HG03521 (cell line): ENCODE results near the gene ITPKC.

Source experiments
- ATAC-seq: cut with Tn5 transposase; IDR thresholded peaks from one replicate; pipeline ENCODE4 v1.9.1; 2021; ENCODE audit warnings: mild to moderate bottlenecking, moderate library complexity; ENCODE audit not compliant: unreplicated experiment

The ITPKC gene

DNA sequence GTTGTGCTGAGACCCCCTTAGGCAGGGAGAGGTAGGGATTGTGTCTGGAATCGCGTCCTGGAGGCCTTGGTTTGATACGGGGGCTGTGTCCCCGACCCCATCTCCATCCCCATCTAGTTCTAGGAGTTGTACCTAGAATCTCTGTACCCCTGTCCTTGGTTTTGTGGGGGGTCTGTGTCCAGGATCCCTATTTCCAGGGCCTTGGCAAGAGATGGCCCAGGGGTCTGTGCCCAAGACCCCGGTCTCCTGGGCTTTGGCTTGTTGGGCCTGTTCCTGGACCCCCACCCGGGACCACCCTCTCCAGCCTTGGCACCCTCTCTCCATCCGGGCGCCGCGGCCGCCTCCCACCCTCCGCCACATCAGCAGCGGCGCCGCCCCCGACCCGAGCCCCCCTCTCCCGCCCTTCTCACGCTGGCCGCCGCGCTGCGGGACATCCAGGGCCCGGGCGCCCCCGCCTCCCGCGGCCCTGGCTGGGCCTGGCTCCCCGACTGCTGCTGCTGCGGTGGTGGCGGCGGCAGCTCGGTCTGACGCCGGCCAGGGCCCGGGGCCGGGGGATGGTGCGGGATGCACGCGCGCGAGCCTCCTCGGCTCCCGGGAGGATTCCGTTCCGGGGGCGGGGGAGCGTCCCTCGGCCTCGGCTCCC lies 26.7 kb upstream of the ITPKC start, which contains the start of gene NUMBL:
TSS of gene NUMBL (minus strand) at position 602 of the 643 bp plus-strand sequence. CDS start at position 434, 168 bp downstream.
- ATAC-seq: peak; percentile 14

DNA sequence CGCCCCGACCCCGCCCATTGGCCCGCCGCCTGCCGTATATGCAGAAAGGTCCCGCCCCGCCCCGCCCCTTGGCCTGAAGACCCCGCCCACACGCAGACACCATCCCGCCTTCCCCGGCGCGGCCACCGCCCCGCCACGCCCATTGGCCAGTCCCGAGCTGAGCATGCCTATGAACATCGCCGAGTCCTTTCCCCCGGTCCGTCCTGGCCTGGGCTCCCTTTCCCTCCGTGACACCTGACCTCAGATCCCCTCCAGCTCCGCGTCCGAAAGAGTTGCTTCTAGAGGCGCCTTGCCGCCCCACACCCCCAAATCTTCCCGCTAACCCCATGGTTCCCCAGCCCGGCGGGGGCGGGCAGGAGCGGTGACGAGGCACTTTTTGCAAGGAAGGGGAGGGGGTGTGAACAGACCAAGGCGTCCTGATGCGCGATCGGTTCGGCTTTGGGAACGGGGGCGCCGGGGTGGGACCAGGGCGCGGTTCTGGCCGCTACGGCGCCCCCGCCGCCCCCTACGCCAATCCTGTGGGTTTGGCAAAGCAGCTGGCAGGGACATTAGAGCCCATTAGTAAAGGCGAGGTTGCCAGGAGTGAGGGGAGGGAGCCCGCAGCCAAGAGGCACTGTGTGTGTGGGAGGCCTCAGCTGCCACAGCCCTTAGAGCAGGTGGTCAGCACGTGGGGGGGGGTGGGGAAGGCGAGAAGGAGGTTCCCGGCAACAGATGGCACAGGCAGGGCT lies 26.1 kb upstream of the ITPKC start:
- ATAC-seq: peak; percentile 57

DNA sequence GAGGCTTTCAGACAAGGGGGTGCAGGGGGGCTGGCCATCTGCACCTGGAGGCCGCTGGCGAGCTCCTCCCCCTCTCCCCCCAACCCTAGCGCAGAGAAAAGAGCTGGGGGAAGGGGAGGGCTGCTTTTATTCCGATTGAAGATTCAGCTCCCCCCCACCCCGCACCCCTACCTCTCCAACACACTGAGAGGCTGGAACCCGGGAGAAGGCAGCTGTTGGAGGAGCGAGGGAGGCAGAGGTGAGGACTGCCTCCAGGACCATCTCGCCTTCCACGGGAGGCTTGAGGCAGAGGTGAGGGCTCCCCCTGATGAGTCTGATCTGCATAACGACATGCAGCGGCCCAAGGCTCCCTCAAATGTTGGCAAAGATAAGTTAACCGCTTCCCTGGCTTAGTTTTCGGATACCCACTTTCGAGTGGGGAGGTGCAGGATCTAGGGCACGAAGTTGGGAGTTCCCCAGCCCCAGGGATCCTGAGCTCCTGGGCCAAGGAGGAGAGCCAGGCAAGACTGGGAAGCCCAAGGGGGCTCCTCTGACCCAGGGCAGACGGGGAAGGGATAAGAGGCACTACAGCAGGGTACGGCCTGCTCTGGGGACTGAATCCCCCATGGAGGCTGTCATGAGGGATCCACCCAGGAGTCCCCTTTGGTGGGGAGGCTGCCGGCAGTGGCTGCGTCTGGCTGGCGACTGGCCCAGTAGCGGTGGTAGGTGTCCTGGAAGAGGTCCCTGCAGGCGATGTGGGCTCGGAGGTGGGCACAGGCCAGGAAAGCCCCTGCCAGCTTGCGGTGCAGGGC lies 25.3 kb upstream of the ITPKC start:
- ATAC-seq: no peak

DNA sequence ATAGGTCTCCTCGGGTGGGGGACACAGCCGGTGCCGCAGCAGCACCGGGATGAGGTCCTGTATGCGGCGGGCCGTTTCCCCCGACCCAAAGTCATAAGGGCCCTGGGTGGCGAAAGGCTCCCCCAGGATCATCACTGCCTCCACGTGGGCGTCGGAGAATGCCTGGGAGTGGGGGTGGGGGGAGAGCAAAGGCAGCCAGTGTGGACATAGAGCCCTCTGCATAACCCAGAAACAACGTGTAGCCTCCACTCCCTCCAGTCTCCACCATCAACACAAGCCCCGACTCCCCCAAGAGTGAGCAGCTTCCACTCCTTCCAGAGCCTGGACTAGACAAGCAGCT lies 24.7 kb upstream of the ITPKC start:
- ATAC-seq: no peak

DNA sequence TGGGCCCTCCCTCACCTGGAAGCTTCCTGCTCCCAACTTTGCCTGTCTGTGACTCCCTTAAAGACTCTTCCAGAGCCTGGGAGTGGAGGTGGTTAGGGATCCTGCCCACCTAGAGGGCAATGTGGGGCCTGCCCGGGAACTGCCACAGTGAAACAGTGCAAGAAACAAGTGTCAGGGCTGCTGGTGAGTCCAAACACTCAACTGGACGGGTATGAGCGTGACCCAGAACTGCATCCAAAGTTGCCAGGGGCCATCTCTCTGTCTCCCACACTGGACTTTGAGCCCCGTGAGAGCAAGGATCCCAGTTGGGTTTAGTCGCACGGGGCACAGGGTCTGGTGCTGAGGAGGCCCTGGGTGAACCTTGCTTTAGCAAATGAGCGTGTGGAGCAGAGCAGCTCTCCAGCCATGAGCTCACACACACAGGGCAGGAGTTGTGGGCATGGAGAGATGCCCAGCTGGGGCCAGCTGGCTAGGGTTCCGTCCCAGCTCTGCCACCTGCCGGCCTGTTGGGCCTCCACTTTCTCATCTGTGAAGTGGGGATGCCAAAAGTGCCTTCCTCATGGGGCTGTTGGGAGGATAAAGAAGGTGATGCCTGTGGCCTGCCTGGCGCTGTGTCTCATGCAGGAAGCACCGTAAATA lies 23.6 kb upstream of the ITPKC start:
- ATAC-seq: no peak

DNA sequence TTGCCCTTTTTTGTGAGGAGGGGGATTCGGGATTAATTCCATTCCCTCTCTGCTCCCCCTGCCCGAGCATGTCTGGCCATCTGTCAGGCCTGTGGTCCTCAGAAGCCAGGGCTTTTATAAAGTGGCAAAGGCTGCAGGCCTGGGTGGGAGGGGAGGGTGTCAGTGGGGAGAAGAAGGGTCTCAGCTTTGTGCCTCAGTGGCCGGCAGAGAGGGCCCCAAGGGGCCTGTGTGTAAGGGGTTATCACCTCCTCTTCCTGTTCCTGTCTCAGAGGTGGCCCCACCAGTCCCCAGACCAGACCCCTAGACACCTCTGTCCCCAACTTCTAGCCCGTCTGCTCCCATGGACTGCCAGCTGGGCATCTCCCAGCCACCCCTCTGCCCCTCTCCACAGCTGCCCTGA lies 23.0 kb upstream of the ITPKC start:
- ATAC-seq: no peak

DNA sequence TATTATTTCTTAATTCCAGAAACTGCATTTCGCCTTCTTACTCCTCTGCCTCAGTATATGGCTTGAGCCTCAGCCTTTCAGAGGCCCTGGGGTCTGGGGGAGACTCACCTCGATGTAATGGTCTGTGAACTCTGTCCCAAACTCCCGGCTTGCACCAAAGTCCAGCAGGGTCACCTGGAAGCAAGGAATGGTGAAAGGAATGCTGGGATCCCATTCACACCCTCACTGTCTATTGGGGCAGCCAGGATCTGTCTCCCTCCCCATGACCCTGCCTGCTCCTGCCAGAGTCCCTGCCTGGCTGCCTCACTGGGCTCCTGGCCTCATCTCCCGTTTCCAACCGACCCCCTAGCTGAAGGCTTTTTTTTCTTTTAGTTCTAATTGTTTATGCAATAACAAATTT lies 21.0 kb upstream of the ITPKC start:
- no peak for ATAC-seq

DNA sequence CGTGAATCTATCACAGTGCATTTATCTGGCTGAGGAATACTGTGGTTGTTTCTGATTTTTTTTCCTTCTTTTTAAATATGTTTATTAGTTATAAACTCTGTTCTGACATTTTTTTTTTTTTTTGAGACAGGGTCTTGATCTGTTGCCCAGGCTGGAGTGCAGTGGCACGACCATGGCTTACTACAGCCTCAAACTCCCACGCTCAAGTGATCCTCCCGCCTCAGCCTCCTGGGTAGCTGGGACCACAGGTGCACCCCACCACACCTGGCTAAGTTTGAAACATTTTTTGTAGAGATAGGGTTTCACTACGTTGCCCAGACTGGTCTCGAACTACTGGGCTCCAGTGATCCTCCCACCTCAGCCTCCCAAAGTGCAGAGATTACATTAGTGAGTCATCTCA lies 19.9 kb upstream of the ITPKC start:
- no peak for ATAC-seq

DNA sequence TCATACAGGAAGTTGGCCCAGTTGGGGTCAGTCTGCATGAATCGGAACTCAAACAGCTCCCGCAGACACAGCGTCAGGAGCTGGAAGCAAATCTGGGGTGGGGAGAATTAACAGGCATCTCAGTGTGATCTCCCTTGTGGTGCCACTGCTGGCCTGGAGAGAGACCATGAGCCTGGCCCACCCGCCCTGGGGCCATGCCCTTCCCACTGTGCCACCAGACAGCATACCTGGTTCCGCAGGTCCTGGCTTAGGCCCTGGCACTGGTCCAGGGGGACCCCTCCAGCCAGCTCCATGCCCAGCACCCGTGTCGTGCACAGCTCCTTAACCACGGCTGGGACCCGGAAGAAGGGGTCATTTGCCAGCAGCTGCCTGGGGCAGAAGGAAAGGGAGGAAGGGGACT lies 16.8 kb upstream of the ITPKC start:
- ATAC-seq: no peak

DNA sequence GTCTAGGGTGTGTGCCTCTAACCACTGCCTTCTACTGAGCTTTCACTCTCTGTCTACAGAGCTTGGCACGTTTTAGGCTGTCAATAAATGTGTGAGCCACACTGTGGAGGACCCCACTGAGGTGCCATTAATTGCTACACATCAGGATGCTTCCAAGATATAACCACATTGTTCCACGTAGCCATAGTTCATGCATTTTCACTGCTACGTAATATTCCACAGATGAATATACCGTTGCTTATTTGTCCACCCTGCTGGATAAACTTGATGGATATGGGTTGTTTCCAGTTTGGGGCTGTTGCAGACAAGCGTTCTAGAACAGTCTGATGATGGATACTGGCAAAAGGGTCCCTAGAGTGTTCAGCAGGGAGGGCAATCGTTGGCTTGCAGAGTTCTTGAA lies 15.2 kb upstream of the ITPKC start:
- ATAC-seq: no peak

DNA sequence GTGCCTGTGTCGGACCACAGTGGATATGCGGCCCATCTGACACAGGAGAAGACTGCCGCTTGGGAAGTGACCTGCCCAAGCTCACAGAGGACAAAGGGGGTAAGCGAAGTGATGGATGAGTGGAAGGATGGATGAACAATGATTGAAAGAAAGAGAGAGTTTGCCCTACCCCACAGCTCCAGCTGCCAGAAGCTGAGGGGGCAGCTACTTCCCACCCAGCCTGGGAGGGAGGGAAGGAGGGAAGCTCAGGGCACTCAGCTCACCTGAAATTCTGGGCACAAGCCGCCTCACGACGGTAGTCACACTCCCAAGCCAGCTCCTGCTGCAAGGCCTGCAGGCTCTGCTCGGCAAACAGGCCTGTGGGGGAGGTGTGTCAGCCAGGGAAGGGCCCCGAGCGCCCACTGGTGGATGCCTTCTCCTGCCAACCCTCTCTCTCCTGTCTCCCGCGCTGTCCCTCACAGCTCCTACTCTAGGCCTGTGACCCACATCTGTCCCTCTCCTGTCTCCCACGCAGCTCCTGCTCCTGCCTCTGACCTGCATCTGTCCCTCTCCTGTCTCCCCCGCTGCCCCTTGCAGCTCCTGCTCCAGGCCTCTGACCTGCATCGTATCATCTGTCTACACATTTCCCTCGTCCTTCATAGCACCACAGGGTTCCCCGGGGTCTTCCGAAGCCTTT lies 14.4 kb upstream of the ITPKC start:
- no peak for ATAC-seq

DNA sequence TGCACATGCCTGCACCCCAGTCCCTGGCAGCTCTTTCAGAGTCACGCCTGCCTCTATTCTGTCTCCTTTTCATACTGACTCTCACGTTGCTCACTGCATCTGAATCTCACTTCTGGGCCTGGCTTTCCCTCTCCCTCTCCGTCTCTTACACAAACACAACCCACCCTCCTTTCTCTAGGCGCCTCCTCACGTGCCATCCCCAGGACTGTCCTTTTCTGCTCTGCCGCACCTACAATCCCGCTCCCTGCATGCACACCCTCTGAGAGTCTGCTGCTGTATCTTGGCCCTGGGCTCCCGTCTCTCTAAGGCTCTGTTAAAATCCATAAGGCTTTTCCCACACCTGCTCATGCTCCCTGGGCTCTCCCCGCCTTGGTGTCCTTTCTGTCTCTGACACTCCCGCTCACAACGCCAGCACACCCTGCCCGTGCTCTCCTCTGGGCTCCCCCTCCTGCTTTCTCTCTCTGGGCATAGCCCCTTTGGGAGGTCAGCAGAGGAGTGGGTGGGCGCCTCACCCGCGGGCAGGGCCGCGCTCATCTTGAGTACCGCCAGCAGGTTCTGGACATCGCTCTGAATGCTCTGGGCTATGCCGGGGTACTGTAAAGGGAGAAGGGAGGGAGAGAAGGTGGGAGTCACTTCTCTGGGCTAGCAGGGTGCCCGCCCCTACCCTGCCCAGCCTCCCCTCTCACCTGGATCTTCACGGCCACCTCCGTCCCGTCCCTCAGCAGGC lies 13.7 kb upstream of the ITPKC start:
- ATAC-seq: no peak

DNA sequence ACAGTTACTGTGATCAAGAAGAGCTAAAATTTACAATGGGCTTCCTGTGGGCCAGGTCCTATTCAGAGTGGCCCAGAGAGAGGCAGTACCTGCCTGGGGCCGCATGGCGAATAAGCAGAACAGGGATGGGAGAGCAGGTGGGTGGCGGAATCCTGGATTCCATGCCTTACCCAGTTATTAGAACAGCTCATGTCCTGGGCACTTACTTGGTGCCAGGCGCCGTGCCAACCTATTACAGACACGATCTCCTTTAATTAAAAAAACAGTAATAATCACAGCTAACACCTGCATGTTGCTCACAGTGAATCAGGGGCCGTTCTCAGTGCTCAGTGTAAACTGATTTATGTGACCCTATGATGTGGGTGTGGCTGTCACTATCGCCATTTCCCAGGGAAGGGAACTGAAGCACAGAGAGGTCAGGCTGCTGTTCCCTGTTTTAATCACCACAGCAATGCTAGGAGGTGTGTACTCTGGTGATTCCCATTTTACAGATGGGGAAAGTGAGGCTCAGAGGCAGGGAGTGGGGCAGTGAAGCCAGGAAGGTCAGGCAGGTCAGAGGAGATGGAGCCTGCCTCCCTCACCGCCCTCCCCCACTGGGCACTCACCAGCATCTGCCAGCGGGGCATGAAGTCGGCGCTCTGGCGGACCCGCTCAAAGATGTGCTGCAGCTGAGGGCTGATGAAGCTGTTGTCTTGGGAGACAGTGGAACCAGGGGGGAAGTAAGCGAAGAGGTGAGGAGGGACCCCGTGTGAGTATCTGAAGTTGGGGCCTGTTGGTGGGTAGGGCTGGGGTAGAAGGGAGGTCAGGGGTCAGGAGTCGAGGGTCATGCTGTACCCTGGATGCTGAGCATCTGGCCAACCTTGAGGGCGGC lies 12.2 kb upstream of the ITPKC start:
- ATAC-seq: no peak

DNA sequence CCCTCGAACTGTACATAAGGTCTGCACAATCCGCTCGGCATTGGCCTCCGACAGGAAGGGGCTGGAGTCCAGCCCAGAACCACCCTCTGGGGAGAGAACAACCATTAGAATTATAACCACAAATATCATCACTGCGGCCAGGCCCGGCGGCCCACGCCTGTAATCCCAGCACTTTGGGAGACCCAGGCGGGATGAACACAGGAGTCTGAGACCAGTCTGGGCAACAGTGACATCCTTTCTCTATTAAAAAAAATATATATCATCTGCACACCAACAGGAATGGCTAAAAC lies 11.6 kb upstream of the ITPKC start:
- no peak for ATAC-seq

DNA sequence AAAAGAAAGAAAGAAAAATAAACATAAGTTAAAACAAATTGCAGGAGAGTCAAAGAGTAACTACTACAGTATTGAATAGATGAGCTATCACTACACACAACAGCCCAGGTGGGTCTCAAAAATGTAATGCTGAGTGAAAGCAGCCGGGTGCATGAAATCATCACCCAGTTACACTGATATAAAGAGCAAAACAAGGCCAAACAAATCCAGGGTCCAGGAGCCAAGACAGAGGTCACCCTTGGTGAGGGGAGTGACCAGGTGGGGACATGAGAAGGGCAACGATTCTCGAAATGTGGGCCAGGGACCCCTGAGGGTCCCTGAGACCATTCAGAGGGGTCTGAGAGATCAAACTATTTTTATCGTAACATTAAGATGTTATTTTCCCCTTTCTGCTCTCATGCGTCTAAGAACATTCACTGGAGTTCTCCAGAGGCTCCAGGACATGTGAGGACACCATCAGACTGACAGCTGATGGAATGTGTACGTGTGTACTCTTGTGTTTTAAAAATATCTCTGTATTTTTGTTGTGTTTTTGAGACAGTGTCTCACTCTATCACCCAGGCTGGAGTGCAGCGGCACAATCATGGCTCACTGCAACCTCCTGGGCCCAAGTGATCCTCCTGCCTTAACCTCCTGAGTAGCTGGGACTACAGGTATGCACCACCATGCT lies 10.8 kb upstream of the ITPKC start:
- no peak for ATAC-seq

DNA sequence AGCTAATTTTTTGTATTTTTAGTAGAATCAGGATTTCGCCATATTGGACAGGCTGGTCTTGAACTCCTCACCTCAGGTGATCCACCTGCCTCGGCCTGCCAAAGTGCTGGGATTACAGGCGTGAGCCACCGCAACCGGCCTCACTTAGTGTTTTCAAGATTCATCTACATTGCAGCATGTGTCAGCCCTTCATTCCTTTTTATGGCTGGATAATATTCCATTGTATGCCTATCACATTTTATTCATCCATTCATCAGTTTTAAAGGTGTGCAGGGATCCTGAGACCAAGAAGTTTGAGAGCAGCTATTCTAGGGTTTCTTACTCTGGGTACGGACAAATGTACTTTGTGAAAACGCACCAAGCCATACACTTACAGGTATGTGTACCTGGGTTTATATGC lies 9.3 kb upstream of the ITPKC start:
- ATAC-seq: no peak

DNA sequence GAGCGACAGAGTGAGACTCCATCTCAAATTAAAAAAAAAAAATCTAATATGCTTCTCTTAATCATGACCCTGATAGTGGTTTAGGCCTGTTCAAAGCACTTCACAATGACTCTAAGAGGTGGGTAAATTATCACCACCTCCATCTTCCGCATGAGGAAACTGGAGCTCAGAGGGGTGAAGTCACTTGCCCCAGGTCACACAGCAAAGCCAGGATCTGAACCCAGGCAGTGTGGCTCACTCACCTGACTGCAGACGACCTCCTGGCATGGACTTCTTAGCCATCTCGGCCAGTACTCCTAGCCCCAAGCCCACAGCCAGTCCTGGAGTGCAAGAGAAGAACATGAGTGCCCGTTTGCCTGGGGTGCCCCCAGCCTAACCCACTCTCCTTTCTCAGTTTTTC lies 7.1 kb upstream of the ITPKC start:
- no peak for ATAC-seq

DNA sequence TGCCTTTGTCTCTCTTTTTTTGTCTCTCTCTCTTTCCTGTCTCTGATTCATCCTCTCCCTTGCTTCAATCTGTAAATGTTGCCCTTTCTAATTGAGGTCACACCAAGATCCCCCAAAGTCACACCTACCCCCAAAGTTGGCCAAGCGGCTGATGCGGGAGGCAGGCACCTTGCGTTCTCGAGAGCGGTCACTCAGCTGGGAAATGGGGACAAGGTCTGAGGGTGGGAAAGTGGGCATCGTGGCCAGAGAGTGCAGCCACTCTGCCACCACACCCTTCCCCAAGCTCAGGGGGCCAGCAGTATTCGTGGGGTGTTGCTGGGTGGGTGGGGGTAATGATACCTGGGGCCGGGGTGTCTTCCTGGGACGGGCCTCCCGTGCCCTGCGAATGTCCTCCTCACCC lies 3.0 kb upstream of the ITPKC start:
- no peak for ATAC-seq
